UCSD-AML1 (cell line): ENCODE results near the gene ANKRD13D.
A peak's percentile ranks its signal among the peaks of the same experiment; 100 is the strongest.

Source experiments
- DNase-seq: peaks from one replicate; lab custom pipeline; 2025; ENCODE audit not compliant: unreplicated experiment; lab: John Stamatoyannopoulos, UW

The ANKRD13D gene

DNA sequence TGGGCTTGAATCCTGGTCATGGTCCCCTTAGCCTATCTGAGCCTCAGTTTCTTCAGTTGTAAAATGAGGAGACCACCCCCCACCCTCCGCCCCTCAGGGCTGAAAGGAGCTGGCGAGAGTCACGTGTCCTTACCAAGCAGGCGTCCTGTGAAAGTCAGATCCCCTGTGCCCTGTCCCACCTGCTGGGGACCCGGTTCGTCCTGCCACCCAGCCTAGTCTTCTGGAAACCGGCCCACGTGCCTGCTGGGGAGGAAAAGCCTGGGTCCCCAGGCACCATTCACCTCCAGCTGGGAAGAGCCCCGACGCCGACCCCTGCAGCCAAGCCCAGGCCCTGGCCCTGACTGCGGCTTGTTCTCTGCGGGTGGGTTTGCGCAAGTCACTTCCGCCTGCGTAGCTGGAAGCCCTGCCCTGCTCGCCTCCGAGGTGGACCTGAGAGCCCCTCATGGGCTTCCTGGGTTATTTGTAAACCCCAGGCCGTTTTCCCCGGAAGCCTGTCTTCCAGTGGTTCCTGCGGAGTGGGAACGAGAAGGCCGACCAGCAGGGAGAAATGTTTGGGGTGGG lies 13.5 kb downstream of the ANKRD13D start:
- no peak for DNase-seq

DNA sequence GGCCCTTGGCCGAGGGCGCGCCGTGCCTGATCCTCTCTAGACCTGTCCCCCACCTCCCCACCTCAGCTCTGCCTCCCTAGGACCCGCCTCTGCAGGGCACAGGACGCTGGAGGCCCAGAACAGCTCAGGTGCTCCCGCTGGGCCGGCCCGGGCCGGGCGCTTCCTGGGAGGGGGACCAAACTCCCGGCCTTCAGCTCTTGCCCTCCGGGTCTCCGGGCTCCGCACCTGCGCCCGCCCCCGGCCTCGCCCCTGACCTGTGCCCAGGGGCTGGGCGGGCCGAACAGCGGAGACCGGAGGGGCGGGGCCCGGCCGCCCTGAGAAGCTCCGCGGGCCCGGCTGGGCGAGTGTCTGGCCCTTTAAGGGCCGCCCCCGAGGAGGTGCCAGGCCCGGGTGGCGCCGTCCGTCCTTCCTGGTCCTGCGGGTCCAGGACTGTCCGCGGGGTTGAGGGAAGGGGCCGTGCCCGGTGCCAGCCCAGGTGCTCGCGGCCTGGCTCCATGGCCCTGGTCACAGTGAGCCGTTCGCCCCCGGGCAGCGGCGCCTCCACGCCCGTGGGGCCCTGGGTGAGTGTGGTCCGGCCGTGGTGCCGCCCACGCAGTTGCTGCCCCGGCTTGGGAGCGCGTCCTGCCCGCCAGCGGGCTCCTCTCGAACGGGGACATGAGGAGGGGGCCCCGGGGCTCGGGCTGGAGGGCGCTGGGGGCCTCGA lies 14.2 kb downstream of the ANKRD13D start, which contains the start of gene SSH3:
Gene SSH3 (plus strand): TSS at position 399 of the 703 bp plus-strand sequence. CDS start 96 bp downstream, at position 495.
- no peak for DNase-seq

GRCh38 chr11:67303835-67304411 lies 14.8 kb downstream of the ANKRD13D start:
- DNase-seq, result no peak

- DNase-seq, result no peak
Observed at GRCh38 chr11:67304511-67305113, 15.5 kb downstream of the ANKRD13D start.

- no peak for DNase-seq
Observed at GRCh38 chr11:67306769-67307544, 17.9 kb downstream of the ANKRD13D start.

DNA sequence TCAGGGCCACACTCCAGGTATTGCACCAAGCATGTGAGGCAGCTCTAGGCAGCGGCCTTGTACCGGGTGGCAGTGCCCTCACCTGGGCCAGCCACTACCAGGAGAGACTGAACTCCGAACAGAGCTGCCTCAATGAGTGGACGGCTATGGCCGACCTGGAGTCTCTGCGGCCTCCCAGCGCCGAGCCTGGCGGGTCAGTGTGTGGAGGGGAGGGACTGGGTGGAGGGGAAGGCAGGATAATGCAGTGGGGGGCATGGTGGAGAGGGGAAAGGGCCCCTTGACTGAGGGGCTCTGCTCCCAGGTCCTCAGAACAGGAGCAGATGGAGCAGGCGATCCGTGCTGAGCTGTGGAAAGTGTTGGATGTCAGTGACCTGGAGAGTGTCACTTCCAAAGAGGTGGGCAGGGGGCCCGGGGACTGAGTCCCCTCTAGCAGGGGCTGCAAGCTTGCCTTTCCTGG lies 18.5 kb downstream of the ANKRD13D start:
- no peak for DNase-seq

DNA sequence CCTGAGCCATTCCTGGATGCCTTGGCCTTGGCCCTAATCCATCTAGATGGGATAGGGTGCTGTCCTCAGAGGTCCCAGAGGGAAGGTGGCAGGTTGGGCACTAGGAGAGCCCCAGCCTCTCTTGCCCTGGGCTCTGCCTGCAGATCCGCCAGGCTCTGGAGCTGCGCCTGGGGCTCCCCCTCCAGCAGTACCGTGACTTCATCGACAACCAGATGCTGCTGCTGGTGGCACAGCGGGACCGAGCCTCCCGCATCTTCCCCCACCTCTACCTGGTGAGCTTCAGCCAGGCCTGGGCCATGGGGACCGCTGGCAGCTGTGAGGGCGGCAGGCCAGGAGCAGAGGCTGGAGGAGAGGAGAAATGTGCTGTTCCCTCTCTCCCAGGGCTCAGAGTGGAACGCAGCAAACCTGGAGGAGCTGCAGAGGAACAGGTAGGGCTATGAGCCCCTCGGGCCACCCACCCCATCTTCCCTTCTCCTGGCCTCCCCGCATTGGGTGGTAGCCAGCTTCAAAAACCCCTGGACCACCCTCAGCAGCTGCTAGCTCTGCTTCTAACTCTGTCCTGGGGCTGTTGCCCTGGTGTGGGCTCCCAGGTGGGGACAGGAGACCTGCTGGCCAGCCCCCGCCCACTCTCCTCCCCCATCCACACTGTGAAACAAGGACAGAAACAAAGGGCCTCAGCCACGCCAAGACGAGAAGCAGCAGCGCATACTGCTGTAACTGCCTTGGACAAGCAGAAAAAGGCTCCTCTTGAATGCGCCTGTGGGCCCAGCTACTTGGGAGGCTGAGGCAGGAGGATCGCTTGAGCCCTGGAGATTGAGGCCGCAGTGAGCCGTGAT lies 19.1 kb downstream of the ANKRD13D start:
- DNase-seq, result no peak

DNA sequence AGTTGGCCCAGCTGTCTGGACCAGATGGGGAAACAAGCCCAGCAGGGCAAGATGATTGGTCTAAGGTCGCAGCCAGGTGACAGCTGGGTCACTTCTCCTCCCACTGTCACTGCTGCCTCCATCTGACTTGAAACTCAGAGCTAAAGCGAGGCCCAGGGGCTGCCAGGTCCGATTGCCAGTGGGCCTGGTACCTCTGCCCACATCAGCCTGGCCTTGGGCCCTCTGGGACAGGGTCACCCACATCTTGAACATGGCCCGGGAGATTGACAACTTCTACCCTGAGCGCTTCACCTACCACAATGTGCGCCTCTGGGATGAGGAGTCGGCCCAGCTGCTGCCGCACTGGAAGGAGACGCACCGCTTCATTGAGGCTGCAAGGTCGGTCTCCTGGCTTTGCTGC lies 20.1 kb downstream of the ANKRD13D start:
- no peak for DNase-seq

- no peak for DNase-seq
Observed at GRCh38 chr11:67309661-67310061, 20.6 kb downstream of the ANKRD13D start.

GRCh38 chr11:67310246-67311050 lies 21.3 kb downstream of the ANKRD13D start:
- no peak for DNase-seq

DNA sequence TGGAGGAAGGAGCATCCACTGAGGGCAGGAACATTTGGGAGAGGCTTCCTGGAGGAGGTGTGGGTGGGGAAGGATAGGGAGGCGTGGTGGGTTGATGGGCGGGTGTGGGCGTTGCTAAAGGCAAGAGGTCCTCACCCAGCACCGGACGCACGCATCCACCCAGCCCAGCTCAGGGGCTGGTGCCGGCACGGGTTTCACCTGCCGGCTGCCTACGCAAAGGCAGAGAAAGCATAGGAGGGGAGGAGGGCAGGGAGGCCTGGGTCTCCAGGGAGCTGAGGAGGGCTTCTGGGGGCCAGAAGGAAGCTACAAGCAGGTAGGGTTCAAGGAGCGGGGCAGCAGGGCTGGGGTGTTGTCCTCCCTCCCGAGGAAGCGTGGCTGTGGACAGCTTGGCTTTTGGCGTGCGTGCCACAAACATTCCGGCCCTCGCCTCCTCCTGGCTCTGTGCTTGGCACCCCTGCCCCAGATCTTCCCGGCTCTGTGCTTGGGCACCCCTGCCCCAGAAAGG lies 22.0 kb downstream of the ANKRD13D start:
- no peak for DNase-seq

GRCh38 chr11:67311556-67312082 lies 22.5 kb downstream of the ANKRD13D start:
- no peak for DNase-seq

- peak; percentile 36 for DNase-seq
Observed at GRCh38 chr11:67312187-67313021, 23.3 kb downstream of the ANKRD13D start.

DNA sequence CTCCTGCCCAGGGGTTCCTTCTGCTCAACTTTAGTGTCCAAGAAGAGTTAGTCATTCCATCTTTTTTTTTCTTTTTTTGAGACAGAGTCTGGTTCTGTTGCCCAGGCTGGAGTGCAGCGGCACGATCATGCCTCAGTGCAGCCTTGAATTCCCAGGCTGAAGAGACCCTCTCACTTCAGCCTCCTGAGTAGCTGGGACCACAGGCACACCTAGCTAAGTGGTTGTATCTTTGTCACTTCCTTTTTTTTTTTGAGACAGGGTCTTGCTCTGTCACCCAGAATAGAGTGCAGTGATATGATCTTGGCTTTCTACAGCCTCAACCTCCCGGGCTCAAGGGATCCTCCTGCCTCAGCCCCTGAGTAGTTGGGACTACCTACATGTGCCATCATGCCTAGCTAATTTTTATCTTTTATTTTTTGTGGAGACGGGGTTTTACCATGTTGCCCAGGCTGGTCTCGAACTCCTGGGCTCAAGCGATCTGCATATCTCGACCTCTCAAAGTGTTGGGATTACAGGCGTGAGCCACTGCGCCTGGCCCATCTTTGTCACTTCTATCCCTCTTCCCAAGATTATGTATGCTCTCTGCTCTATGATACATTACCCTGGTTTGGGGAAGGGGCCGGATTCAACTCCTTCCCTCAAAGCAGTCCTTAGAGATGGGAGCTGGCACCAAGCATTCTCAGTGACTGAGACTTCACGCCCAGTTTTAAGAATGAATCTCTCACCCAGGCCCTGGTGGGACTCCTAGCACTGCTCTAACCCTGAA lies 24.2 kb downstream of the ANKRD13D start:
- no peak for DNase-seq

- DNase-seq, result no peak
Observed at GRCh38 chr11:67314218-67314617, 25.1 kb downstream of the ANKRD13D start.

GRCh38 chr11:67315325-67315909 lies 26.3 kb downstream of the ANKRD13D start:
- no peak for DNase-seq

DNA sequence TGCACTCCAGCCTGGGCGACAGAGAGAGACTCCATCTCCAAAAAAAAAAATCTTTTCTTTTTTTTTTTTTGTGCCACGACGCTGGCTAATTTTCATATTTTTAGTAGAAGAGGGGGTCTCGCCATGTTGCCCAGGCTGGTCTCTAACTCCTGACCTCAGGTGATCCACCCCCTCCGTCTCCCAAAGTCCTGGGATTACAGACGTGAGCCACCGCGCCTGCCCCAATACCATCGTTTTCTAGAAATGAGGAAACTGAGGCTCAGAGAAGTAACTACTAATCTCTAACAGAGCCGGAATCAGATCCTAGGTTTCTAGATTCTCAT lies 27.7 kb downstream of the ANKRD13D start:
- no peak for DNase-seq
